NCI-H1436 treated with DMSO at 0.1 percent for 48 hours (cell line): Measurements from ENCODE around the gene ITGAD.
"Not testable (repeated sequence)": the region's sequence is repeated elsewhere in the genome, so short reads cannot be mapped to it uniquely, and the experiment has no call there.

Source experiments
- DNase-seq: peaks from one replicate; lab custom pipeline; 2025; lab: John Stamatoyannopoulos, UW

The ITGAD gene

DNA sequence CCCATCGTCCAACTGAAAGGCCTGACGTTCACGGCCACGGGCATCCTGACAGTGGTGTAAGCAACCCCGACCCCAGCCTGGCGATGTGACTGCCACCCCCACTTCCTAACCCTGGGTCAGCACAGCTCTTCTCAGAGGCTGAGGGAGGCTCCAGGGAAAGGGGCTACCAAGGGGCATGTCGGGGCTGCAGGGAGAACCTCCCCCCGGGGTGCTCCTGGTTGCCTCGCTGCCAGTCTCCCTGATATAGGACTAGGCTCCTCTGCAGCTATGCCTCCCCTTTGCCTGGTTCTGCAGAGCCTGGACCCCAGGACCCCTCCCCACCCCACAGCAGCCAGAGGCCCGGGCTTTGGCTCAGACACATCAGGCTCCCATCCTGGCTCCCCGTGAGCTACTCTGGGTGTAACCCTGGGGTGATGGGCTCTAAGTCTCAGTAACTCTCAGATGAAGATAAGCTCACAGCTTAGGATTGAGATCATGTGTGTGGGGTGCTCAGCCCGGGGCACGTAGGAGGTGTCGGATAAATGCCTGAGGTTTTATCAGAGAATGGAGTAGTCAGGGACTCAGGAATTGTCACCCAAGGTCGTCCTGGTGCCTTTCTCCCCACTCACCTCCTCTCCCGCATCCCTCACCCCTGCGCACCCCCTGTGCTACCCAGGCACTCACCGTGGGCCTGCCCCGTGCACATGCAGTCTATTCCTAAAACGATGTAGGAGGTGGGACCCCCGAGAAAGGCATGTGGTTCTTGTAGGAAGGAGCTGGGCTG, 10.6 kb downstream of the ITGAD start:
- DNase-seq, result no peak

DNA sequence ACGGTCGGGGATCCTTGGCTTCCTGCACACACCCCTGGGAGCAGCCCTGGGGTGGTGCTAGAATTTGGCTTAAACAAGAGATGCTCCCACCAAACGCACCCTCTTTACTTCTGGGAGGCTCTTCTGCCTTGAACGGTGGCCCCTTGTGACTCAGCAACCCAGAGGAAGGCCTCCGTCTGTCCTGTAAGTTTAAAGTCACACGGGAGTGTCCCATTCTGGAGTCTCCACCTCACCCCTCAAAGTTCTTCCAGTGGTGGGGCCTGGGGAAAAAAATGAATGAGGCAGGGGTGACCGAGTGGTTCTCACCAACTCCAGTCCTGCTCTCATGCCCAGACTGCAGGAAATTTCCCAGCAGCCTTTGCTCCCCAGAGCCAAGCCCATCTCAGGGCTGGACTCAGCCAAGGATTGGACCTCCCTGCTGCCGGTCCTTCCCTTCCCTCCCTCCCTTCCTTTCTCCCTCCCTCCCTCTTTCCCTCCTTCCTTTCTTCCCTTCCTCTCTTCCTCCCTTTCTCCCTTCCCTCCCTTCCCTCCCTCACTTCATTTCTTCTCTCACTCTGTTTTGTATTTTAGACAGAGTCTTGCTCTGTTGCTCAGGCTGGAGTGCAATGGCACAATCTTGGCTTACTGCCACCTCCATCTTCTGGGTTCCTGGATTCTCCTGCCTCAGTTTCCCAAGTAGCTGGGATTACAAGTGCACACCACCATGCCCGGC, 11.4 kb downstream of the ITGAD start:
- no peak for DNase-seq

DNA sequence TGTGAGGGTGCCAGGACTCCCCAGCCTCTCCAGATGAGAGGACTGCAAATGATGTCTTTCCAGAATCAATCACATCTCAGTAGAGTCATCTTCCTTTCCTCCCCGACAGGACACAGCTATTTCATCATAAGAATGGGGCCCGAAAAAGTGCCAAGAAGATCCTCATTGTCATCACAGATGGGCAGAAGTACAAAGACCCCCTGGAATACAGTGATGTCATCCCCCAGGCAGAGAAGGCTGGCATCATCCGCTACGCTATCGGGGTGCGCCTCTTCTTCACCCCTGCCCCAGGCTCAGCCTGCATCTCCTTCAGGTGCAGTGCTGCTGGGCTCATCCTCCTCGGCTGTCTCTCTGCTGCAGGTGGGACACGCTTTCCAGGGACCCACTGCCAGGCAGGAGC, 14.3 kb downstream of the ITGAD start:
- no peak for DNase-seq

DNA sequence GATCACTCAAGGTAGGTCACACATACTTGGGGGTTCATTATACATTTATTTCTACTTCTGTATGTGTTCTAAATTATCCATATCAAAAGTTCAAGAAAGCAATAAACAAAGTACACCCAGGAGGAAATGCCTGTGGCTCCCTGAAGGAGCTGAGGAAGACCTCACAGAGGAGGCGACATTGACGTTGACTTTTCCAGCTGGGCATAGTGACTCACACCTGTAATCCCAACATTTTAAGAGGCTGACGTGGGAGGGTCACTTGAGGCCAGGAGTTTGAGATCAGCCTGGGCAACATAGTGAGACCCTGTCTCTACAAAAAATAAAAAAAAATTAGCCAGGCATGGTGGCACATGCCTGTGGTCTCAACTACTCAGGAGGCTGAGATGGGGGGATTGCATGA, 16.3 kb downstream of the ITGAD start:
- DNase-seq, result no peak

DNA sequence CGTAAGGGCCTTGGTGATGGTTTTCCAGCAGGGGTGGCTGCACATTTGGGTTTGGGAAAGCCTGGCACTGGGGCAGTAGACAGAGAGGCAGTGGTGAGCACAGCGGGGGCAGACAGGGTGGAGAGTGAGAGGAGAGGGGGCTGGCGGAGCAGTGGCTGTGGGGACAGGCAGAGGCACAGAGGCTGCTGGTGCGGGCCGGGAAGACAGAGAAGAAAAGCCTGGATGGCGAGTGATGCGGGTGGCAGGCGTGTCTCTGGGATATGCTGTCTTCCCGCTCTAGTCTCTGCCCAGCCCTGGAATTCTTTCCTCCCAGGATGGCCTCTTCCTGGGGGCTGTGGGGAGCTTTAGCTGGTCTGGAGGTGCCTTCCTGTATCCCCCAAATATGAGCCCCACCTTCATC, 16.9 kb downstream of the ITGAD start:
- no peak for DNase-seq

DNA sequence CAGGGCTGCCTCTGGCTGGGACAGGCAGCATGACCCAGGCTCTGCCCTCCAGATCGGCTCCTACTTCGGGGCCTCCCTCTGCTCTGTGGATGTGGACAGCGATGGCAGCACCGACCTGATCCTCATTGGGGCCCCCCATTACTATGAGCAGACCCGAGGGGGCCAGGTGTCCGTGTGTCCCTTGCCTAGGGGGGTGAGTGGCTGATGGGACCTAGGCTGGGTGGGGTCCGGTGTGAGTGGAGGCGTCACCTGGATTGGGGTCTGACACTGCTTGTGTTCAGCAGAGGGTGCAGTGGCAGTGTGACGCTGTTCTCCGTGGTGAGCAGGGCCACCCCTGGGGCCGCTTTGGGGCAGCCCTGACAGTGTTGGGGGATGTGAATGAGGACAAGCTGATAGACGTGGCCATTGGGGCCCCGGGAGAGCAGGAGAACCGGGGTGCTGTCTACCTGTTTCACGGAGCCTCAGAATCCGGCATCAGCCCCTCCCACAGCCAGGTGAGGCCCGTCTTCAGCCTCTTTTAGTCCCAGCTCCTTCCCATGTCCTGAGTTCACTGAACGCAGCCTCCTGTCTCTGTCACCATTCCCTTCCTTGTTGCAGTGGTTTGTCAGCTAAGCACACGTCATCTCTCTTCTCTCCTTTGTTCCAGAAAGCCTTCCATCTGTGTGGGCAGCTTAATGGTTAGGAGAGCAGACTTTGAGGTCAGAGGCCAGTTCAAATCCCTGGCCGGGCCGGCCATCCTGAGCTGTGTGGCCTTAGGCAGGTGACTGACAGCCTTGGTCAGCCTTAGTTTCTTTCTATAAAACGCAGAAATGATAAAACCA, 18.1 kb downstream of the ITGAD start:
- no peak for DNase-seq

DNA sequence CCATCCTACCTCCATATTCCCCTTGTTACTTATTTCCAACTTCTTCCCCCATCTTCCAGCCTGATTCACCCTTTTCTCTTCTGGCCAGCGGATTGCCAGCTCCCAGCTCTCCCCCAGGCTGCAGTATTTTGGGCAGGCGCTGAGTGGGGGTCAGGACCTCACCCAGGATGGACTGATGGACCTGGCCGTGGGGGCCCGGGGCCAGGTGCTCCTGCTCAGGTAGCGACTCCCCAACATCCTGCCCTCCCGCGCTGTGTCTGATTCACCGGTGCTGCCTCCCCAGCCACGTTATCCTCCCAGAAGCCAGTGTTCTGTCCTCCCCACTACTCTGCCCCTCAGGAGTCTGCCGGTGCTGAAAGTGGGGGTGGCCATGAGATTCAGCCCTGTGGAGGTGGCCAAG, 19.6 kb downstream of the ITGAD start:
- no peak for DNase-seq

DNA sequence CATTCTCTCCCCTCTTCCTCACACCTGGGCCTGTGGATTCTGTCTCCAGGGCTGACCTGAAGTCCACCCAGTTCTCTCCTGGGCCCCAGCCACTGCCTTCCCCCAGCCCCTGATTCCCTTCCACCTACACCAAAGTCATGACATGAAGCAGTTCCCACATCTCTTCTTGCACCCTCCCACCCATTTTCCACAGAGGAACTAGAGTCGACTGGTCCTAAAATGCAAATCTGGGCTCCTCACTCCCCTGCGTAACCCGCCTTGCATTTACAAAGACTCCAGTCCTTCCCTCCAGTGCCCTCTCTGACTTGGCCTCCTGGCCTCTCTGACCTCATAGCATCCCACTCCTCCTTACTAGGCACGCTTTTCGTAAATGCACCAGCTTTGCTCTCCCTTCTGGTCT, 20.2 kb downstream of the ITGAD start:
- no peak for DNase-seq

DNA sequence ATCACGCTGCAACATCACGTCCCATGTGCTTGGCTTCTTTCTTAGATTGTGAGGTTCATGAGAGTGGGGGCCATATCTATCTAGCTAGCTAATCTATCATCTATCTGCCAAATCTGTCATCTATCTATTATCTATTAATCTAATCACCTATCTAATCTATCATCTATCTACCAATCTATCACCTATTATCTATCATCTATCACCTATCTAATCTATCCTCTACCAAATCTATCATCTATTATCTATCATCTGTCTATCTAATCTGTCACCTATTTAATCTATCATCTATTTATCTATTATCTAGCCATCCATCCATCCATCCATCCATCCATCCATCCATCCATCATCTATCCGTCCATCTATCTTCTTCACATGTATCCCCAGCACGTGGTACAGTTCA, 20.8 kb downstream of the ITGAD start:
- no peak for DNase-seq

DNA sequence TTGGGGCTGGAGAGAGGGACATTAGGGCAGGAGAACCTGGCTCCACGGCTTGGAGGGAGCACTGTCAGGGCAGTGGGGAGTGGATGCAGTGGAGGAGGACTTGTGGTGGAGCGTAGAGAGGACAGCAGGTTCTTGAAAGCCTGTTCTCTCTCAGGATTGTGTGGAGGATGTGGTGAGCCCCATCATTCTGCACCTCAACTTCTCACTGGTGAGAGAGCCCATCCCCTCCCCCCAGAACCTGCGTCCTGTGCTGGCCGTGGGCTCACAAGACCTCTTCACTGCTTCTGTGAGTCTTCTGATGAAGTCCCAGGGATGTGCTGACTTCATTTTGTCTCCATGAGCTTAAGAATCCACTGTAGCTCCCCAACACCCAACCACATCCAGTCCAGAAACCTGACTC, 21.6 kb downstream of the ITGAD start:
- DNase-seq, result no peak

DNA sequence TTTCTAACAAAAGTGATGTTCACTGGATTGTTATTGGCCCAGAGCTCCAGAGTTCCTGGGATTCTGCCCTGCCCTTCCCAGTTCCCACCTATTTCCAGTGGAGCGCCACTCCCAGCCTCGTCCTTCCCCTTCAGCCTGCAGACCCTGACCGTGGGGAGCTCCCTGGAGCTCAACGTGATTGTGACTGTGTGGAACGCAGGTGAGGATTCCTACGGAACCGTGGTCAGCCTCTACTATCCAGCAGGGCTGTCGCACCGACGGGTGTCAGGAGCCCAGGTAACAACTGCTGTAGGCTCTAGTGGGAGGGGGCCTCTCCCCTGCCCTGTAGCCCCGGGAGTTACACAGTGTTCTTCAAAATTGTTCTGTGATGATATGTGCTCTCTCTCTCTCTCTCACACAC, 23.2 kb downstream of the ITGAD start:
- no peak for DNase-seq

DNA sequence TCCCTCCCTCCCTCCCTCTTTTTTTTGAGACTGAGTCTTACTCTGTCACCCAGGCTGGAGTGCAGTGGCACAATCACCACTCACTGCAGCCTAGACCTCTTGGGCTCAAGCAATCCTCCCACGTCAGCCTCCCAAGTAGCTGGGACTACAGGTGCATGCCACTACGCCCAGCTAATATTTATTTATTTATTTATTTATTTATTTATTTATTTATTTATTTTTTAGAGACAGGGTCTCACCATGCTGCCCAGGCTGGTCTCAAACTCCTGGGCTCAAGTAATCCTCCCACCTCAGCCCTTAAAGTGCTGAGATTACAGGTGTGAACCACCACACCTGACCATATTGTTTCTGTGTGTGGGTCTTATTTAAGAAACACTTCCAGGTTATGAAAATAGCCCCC, 23.9 kb downstream of the ITGAD start:
- not testable (repeated sequence) for DNase-seq

DNA sequence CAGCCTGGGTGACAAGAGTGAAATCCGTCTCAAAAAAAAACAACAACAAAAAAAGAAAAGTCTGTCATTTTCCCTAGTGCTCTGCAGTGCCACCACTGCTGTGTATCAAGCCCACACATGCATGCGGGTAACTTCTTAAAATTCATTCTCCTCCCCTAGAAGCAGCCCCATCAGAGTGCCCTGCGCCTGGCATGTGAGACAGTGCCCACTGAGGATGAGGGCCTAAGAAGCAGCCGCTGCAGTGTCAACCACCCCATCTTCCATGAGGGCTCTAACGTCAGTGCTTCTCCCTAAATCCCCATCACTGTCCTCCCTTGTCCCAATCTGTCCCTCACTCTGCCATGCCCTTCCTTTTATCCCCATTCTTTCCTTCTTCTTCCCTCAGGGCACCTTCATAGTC, 24.8 kb downstream of the ITGAD start:
- DNase-seq, result no peak

DNA sequence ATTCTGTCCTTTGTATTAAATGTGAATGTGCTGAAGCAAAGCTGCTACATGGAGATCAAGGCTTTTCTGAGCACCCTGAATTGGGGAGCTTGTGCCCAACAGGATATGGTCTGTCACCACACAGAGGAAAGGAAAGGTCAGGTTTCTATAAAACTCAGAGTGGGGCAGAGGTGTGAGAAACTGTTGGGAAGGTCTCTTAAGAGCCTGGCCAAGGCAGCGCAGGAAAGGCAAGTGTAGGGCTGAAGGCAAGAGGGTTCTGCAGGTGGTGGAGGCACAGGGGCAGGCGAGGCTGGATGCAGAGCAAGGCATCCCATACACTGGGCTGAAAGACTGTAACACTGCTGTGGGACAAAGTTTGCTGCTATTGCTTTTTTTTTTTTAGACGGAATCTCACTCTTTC, 26.9 kb downstream of the ITGAD start:
- no peak for DNase-seq

DNA sequence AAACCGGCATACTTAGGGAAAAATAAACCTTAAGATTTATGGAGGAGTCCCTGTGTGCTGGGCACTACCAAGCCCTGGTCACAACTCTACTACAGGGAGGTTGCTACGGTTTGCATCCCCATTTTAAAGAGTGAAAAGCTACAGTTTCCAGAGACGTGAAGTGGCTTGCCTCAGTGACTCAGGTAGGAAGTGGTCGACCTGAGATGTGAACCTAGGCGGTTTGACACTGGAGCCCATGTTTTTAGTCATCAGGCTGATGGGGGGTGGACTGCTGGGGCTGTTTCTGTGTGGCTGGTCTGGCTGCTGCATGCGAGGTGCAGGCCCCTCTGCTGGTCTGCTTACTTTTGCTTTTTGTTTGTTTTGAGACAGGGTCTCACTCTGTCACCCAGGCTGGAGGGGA, 28.5 kb downstream of the ITGAD start:
- DNase-seq, result no peak

DNA sequence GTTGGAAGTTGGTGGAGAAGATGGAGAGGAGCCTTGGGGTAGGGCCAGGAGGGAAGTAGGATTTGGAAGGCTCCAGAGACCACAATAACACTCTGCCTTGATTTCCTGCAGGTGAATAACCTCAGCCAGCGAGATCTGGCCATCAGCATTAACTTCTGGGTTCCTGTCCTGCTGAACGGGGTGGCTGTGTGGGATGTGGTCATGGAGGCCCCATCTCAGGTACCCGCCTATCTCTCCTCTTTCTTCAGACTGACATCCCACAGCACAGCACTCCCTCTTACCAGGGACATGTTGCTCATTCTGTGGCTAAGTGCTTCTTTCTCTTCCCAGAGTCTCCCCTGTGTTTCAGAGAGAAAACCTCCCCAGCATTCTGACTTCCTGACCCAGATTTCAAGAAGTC, 30.1 kb downstream of the ITGAD start:
- DNase-seq, result no peak

DNA sequence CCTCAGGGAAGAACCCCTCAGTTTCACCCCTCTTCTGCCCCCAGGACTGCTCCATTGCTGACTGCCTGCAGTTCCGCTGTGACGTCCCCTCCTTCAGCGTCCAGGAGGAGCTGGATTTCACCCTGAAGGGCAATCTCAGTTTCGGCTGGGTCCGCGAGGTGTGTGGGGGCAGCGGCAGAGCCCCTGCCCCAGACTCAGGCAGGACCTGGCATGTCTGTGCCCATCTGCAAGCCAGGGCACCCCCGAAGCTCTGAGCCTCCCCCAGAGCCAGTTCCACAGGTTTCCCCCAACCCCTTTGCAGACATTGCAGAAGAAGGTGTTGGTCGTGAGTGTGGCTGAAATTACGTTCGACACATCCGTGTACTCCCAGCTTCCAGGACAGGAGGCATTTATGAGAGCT, 30.7 kb downstream of the ITGAD start:
- no peak for DNase-seq

DNA sequence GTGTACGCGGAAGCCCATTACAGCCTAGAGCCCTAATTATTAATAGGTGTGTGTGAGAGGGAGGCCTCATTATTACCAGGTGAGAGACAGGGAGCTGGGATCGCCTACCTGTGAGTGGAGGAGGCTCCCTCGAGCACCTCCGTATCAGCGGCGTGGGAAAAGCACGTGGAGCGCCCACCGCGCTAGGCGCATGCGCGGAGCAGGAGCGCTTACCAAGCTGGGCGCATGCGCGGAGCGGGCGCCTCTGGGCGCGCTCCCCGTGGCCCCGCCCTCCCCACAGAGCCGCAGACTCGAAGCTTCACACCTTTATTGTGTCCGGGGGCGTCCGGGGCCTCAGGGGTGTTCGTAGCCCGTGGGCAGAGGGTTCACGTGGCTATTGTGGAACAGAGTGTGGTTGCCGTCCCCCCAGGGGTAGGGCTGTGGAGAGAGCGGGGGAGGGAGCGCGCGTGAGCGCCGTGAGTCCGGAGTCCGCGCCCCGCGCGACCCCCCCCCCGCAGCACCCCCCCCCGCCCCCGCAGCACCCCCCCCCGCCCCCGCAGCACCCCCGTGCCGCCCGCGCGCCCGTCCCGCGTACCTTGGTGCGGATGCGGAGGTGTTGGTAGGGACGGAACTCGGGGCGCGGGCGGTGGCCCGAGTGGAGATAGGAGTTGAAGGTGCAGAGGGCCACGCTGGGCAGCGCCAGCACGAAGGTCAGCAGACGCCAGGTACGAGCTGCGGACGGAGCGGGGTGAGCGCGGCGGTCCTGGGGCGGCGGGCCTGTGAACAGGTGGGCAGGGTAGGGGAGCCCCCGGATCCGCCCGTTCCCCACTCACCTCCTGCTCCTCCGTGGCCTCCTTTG, 34.5 kb downstream of the ITGAD start:
- DNase-seq, result no peak

DNA sequence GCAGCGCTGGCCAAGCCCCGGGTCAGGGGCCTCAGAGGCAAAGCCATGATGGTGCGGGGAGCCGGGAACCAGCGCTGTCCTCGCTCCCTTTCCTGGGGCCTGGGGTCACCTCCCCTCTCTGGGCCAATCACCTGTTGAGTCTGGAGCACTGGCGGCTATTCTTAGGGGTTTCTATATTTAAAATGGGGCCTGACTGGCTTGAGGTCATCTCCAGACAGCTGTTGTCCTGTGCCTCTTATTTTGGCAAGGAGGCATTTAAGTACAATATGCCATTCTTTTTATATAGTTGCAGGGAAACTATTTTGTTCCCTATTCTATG, 35.1 kb downstream of the ITGAD start, which contains the start of gene COX6A2:
Gene COX6A2, minus strand, starts transcription at position 82 of the 319 bp plus-strand sequence. Its CDS starts 35 bp downstream, at position 47.
- DNase-seq, result no peak

DNA sequence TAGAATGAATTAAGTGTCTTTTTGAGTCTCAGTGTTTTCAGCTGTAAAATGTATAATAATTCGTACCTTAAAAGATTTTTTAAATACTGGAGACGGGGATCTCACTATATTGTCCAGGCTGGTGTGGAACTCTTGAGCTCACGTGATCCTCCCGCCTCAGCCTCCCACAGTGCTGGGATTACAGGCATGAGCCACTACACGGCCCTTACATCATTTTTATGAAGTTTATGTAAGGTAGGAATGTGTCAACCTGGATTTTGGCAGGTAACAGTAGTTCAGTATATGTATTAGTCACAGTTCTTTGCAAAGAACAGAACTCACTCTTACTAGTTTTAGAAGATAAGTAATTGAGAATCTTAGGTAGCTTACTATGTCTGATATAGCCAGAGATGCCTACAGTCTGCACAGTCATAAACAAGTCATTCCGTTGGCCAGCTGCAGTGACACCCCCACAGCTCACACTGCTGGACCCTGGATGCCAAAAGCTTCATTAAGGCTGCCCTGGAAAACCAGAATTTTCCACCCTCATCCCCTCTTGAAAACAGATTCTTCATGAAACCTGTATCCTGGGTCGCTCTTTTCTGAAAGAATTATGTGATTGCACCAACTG, 35.6 kb downstream of the ITGAD start:
- DNase-seq, result no peak

DNA sequence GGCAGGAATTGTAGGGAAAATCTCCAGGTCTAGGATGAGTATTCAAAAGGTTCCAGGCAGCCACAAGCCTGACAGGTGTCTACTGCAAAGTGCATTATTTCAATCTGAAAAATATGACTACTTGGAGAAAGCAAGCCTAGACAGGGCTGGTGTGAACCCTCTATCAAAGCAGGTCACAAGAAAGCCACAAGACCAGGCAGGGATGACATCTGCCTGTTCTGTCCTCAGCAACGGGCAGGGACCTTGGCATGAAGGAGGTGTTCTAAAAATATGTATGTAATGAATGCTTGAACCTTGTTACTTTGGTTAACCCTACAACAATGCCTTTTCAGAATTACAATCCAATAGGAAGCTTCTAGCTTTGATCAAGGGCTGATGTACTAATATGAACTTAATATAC, 36.2 kb downstream of the ITGAD start:
- no peak for DNase-seq

DNA sequence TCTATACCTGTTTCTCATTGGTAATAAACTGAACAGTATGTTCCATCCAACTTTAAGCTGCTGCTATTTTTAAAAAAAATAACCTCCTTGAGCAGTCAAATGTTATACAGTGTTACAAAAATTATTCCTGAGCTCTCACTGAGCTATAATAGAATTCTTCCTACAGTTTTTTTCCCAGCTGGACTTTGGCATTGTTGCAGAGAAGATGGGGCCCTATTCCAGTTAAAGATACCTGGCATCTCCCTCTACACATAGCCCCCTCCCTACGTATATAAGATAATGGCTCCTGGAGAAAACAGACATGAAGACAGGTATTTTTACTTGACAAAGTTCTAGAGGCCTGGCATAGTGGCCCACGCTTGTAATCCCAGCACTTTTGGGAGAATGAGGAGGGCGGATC, 36.7 kb downstream of the ITGAD start:
- no peak for DNase-seq
